ENCODE results near the gene PTRHD1.
"Not testable (repeated sequence)": the region's sequence is repeated elsewhere in the genome, so short reads cannot be mapped to it uniquely, and the experiment has no call there.

GRCh38 chr2:24835411-24835810 is 42.2 kb upstream of the PTRHD1 start:
- not testable (repeated sequence) for TF ChIP-seq CTCF (conservative IDR thresholded peaks at IDR 0.05); EZH2 (IDR thresholded peaks at IDR 0.05; ENCODE audit: low read depth)
